Stimulated activated CD8-positive, alpha-beta memory T cell treated with anti-CD3 and anti-CD28 coated beads, Interleukin-4, amount 100 ng/mL, for 4 hours (primary cell): Measurements from ENCODE around the gene P2RX1.
"Not testable (repeated sequence)": the region's sequence is repeated elsewhere in the genome, so short reads cannot be mapped to it uniquely, and the experiment has no call there.

Experiments used
- DNase-seq, 2 donors: peaks; one replicate each; pipeline ENCODE4 v3.0.0-alpha.2; 2020; ENCODE audit warnings: low read depth in 2 of 2, low spot score in 1 of 2

Gene P2RX1

GRCh38 chr17:3952186-3952585 lies 35.9 kb upstream of the P2RX1 start:
- DNase-seq, result no peak

- DNase-seq, result no peak
These were observed 35.2 kb upstream of the P2RX1 start for GRCh38 chr17:3951420-3951819.

GRCh38 chr17:3951003-3951402 lies 34.7 kb upstream of the P2RX1 start:
- DNase-seq, result no peak

GRCh38 chr17:3950584-3950983 lies 34.3 kb upstream of the P2RX1 start:
- DNase-seq, result no peak

- DNase-seq, result no peak
These were observed 33.2 kb upstream of the P2RX1 start for GRCh38 chr17:3949418-3949817.

- not testable (repeated sequence) for DNase-seq
These were observed 32.3 kb upstream of the P2RX1 start for GRCh38 chr17:3948551-3948950.

GRCh38 chr17:3947318-3947810 lies 31.1 kb upstream of the P2RX1 start:
- DNase-seq, result no peak

GRCh38 chr17:3946711-3947235 lies 30.5 kb upstream of the P2RX1 start:
- DNase-seq, result no peak

GRCh38 chr17:3944485-3945388 lies 28.5 kb upstream of the P2RX1 start:
- no peak for DNase-seq

GRCh38 chr17:3943240-3943891 lies 27.1 kb upstream of the P2RX1 start:
- no peak for DNase-seq

GRCh38 chr17:3940965-3941698 lies 24.9 kb upstream of the P2RX1 start:
- DNase-seq, result no peak

GRCh38 chr17:3937359-3937758 lies 21.1 kb upstream of the P2RX1 start:
- DNase-seq, result no peak

- DNase-seq, result no peak
These were observed 19.6 kb upstream of the P2RX1 start for GRCh38 chr17:3935825-3936355.

- DNase-seq, result no peak
These were observed 18.9 kb upstream of the P2RX1 start for GRCh38 chr17:3935140-3935542.

- DNase-seq, result no peak
These were observed 13.5 kb upstream of the P2RX1 start for GRCh38 chr17:3929764-3930163.

- DNase-seq, result no peak
These were observed 12.9 kb upstream of the P2RX1 start for GRCh38 chr17:3929181-3929580.

GRCh38 chr17:3928406-3928805 lies 12.1 kb upstream of the P2RX1 start:
- DNase-seq, result no peak

- no peak for DNase-seq
These were observed 11.5 kb upstream of the P2RX1 start for GRCh38 chr17:3927628-3928340.

GRCh38 chr17:3926860-3927627 lies 10.8 kb upstream of the P2RX1 start:
- DNase-seq, result no peak
